ENCODE results near the gene CFB.
A peak's percentile ranks its signal among the peaks of the same experiment; 100 is the strongest.

CFB gene

GRCh38 chr6:31948306-31948705 is 2.4 kb downstream of the CFB start:
- DNase-seq (ENCODE audit: low read depth, low spot score), result no peak

GRCh38 chr6:31948753-31949413 is 3.0 kb downstream of the CFB start:
- no peak for DNase-seq (ENCODE audit: low read depth, low spot score)

GRCh38 chr6:31949926-31950548 is 4.1 kb downstream of the CFB start:
- no peak for DNase-seq (ENCODE audit: low read depth, low spot score)

- DNase-seq (ENCODE audit: low read depth, low spot score), result no peak
Measured at GRCh38 chr6:31952140-31952805, 6.4 kb downstream of the CFB start.

- DNase-seq (ENCODE audit: low read depth, low spot score), result no peak
Measured at GRCh38 chr6:31952890-31953289, 7.0 kb downstream of the CFB start.

- DNase-seq (ENCODE audit: low read depth, low spot score), result no peak
Measured at GRCh38 chr6:31954511-31954910, 8.6 kb downstream of the CFB start.

GRCh38 chr6:31956796-31957195 is 10.9 kb downstream of the CFB start:
- no peak for DNase-seq (ENCODE audit: low read depth, low spot score)

- no peak for DNase-seq (ENCODE audit: low read depth, low spot score)
Measured at GRCh38 chr6:31958412-31958740, 12.5 kb downstream of the CFB start.

- DNase-seq (ENCODE audit: low read depth, low spot score), result peak; percentile 98
Measured at GRCh38 chr6:31958741-31959739, 13.1 kb downstream of the CFB start, which contains the start of the genes NELFE and SKIC2. Gene NELFE (minus strand): TSS chr6:31958971. CDS start chr6:31958446, 525 bp downstream. Gene SKIC2 (plus strand): TSS chr6:31959175. CDS start chr6:31959193, 18 bp downstream.

GRCh38 chr6:31961616-31962015 is 15.7 kb downstream of the CFB start:
- no peak for DNase-seq (ENCODE audit: low read depth, low spot score)

- no peak for DNase-seq (ENCODE audit: low read depth, low spot score)
Measured at GRCh38 chr6:31963921-31964320, 18.0 kb downstream of the CFB start.

- no peak for DNase-seq (ENCODE audit: low read depth, low spot score)
Measured at GRCh38 chr6:31965700-31966099, 19.8 kb downstream of the CFB start.

GRCh38 chr6:31966506-31966905 is 20.6 kb downstream of the CFB start:
- no peak for DNase-seq (ENCODE audit: low read depth, low spot score)

- no peak for DNase-seq (ENCODE audit: low read depth, low spot score)
Measured at GRCh38 chr6:31966997-31967925, 21.4 kb downstream of the CFB start.

GRCh38 chr6:31967926-31968320 is 22.0 kb downstream of the CFB start:
- no peak for DNase-seq (ENCODE audit: low read depth, low spot score)

- no peak for DNase-seq (ENCODE audit: low read depth, low spot score)
Measured at GRCh38 chr6:31968326-31968725, 22.4 kb downstream of the CFB start.

- no peak for DNase-seq (ENCODE audit: low read depth, low spot score)
Measured at GRCh38 chr6:31968791-31969711, 23.2 kb downstream of the CFB start.

- no peak for DNase-seq (ENCODE audit: low read depth, low spot score)
Measured at GRCh38 chr6:31969712-31970603, 24.1 kb downstream of the CFB start.

Data from activated CD4-positive, CD25-positive, alpha-beta regulatory T cell treated with anti-CD3 and anti-CD28 coated beads, Interleukin-2, amount 50 U/mL, for 16 hours (primary cell).